Suprapubic skin (tissue), 4 donors: Measurements from ENCODE around the gene FN3K. TPM values are rescaled to one million over a fixed set of nuclear protein-coding genes. Genes with fewer than 3 reads are reported as not detected.
"Not testable (repeated sequence)": the region's sequence is repeated elsewhere in the genome, so short reads cannot be mapped to it uniquely, and the experiment has no call there.

Experiments used
- DNase-seq, 2 donors: peaks; one replicate each; pipeline ENCODE4 v3.0.0-alpha.2; 2019; ENCODE audit warnings: low spot score in 2 of 2
- H3K27ac ChIP-seq: fragments of 200-600 bp; sonication (generic); one replicate; pipeline ENCODE4 v1.5.1; 2019
- H3K27me3 ChIP-seq: fragments of 200-600 bp; sonication (generic); one replicate; pipeline ENCODE4 v1.5.1; 2019
- H3K36me3 ChIP-seq: fragments of 200-600 bp; sonication (generic); one replicate; pipeline ENCODE4 v1.5.1; 2019
- H3K4me1 ChIP-seq: fragments of 200-600 bp; sonication (generic); one replicate; pipeline ENCODE4 v1.5.1; 2019
- H3K4me3 ChIP-seq: fragments of 200-600 bp; sonication (generic); one replicate; pipeline ENCODE4 v1.5.1; 2019; ENCODE audit warnings: mild to moderate bottlenecking
- H3K9me3 ChIP-seq: fragments of 200-600 bp; sonication (generic); one replicate; pipeline ENCODE4 v1.5.1; 2019
- EP300 ChIP-seq: sonication (generic); formaldehyde crosslinking; IDR thresholded peaks from one replicate; pipeline ENCODE4 v1.6.1; 2017; ENCODE audit warnings: antibody characterized with exemption
- POLR2A ChIP-seq, 2 donors: fragments of 450-650 bp; IDR thresholded peaks; one replicate each; pipeline ENCODE4 v1.6.1; 2017; ENCODE audit warnings: antibody characterized with exemption in 2 of 2, mild to moderate bottlenecking in 2 of 2, moderate library complexity in 2 of 2
- POLR2AphosphoS5 ChIP-seq, 3 donors: sonication (generic); formaldehyde crosslinking; IDR thresholded peaks; one replicate each; pipeline ENCODE4 v1.6.1; 2017; ENCODE audit warnings: antibody characterized with exemption in 3 of 3
- WGBS: methylation state at CpG from one replicate; pipeline ENCODE4 v1.1.5; 2018; 5-methylcytosine and 5-hydroxymethylcytosine counted together
- total RNA-seq, 4 donors: library from RNA; depleted of rRNA; stranded (reverse); fragments of >200 nt; gene quantifications; one replicate each; pipeline ENCODE4 v1.1.0, GENCODE V29; 2016
- TF ChIP-seq, protein P1 (sequence below), 2 donors: fragments of 200-600 bp in 1 of 2; fragments of 450-650 bp in 1 of 2; sonication (generic) in 1 of 2; IDR thresholded peaks; one replicate each; pipeline ENCODE4 v1.5.1; 2016 to 2019; ENCODE audit warnings: antibody characterized with exemption in 2 of 2, mild to moderate bottlenecking in 1 of 2, moderate library complexity in 1 of 2

The FN3K gene
- total RNA-seq, 4 donors from 2014 or later: 2.0 to 19.2 (median 4.2) TPM

DNA sequence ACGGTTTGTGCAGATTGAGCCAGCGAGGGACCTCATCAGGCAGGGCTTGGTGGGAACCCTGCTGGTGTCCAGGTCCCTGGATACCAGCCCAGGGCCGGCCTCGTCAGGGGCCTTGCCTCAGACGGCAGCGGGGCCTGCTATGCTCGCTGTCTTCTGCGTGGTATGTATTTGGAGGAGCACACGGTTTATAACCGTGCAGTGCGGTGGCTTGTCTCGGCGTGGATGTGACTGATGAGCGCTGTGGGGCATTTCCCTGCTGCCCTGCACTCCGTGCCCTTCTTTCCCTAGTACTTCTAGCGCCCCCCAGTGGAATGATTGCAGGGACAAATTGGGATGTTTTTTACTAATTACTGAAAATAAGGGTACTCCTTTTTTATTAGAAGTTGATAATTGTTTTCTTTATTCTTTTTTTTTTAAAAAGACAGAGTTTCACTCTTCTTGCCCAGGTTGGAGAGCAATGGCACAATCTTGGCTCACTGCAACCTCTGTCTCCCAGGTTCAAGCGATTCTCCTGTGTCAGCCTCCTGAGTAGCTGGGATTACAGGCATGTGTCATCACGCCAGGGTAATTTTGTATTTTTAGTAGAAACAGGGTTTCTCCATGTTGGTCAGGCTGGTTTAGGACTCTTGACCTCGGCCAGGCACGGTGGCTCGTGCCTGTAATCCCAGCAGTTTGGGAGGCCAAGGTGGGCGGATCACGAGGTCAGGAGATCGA lies 31.8 kb downstream of the FN3K start:
- TF ChIP-seq POLR2AphosphoS5 (IDR thresholded peaks at IDR 0.05) (no peak), POLR2A (IDR thresholded peaks at IDR 0.05) (no peak), EP300 (no peak)
- TF ChIP-seq, protein P1, sequence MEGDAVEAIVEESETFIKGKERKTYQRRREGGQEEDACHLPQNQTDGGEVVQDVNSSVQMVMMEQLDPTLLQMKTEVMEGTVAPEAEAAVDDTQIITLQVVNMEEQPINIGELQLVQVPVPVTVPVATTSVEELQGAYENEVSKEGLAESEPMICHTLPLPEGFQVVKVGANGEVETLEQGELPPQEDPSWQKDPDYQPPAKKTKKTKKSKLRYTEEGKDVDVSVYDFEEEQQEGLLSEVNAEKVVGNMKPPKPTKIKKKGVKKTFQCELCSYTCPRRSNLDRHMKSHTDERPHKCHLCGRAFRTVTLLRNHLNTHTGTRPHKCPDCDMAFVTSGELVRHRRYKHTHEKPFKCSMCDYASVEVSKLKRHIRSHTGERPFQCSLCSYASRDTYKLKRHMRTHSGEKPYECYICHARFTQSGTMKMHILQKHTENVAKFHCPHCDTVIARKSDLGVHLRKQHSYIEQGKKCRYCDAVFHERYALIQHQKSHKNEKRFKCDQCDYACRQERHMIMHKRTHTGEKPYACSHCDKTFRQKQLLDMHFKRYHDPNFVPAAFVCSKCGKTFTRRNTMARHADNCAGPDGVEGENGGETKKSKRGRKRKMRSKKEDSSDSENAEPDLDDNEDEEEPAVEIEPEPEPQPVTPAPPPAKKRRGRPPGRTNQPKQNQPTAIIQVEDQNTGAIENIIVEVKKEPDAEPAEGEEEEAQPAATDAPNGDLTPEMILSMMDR (IDR thresholded peaks at IDR 0.05): peak in 1 of 2 donors; percentile 50
- Histone ChIP-seq H3K9me3 (no peaks in the 10 kb centered on the region), H3K36me3 (peaks cover 41% of the 10 kb centered on the region), H3K27me3 (no peaks in the 10 kb centered on the region), H3K27ac (no peak overlapping the region), H3K4me1 (peaks cover 7% of the 10 kb centered on the region), H3K4me3 (no peak overlapping the region)
- 69% methylated on average over 17 of the region's 24 CpGs for WGBS
- no peak for DNase-seq

DNA sequence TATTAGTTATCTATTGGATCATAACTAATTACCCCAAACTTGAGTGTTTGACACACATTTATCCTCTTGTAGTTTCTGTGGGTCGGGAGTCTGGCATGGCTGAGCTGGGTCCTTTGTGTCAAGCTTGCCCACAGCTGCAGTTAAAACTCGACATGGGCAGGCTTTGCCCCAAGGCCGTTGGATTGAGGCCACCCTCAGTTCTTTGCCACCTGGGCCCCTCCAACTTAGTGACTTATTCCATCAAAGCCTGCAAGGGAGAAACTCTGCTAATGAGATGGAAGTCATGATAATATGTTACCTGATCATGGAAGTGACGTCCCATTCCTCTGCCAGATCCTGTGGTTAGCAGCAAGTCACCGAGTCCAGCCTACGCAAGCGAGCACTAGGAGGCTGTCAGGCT lies 33.6 kb downstream of the FN3K start:
- Histone ChIP-seq H3K9me3 (no peaks in the 10 kb centered on the region), H3K36me3 (peaks cover 54% of the 10 kb centered on the region), H3K27me3 (no peaks in the 10 kb centered on the region), H3K27ac (no peak overlapping the region), H3K4me1 (peaks cover 12% of the 10 kb centered on the region), H3K4me3 (no peak overlapping the region)
- WGBS: 78% methylated on average over 3 of the region's 7 CpGs
- DNase-seq: no peak
- TF ChIP-seq EP300 (no peak), POLR2AphosphoS5 (IDR thresholded peaks at IDR 0.05) (no peak)

DNA sequence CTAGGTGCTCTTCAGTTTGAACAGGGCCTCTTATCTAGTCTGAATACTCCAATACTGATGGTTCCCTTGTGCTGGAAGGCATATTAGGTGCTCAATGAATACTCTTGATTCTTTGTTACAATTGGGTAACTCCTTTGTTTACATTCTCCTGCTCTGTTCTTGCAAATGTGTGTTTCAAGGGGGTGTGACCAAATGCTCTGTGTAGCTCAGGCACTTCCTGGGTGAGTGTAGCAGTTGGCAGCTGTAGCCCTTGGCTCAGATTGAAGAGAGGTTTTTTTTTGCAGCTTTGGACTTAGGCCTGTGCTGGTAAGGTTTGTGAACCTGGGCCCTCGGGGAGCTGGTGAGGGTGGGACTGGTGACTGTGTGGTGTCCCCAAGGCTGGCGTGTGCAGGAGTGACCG lies 36.6 kb downstream of the FN3K start:
- 56% methylated on average over 3 of the region's 3 CpGs for WGBS

DNA sequence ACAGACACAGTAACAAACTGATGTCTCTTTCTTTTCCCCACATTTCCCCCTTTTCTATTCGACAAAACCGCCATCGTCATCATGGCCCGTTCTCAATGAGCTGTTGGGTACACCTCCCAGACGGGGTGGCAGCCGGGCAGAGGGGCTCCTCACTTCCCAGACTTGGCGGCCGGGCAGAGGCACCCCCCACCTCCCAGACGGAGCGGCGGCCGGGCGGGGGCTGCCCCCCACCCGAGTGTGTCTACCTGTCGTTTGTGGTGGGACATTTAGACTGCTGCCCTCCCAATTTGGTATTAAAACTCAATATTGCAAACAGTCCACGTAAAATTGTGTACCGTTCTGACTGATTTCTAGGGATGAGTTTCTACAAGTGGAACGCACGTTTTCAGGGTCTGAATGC lies 39.0 kb downstream of the FN3K start:
- not testable (repeated sequence) for H3K4me3 ChIP-seq, H3K9me3 ChIP-seq, H3K27me3 ChIP-seq, H3K27ac ChIP-seq, DNase-seq
- Histone ChIP-seq H3K36me3 (peaks cover 31% of the 10 kb centered on the region), H3K4me1 (peaks cover 16% of the 10 kb centered on the region)
- WGBS: 76% methylated on average over 19 of the region's 19 CpGs

More for the DNA sequence above, 36.6 kb downstream of the FN3K start:
- peaks cover 16% of the 10 kb centered on the region for H3K4me1 ChIP-seq
- H3K27me3 ChIP-seq: no peaks in the 10 kb centered on the region
- TF ChIP-seq, protein P1 (IDR thresholded peaks at IDR 0.05): no peak
- TF ChIP-seq EP300 (no peak), POLR2A (IDR thresholded peaks at IDR 0.05) (no peak), POLR2AphosphoS5 (IDR thresholded peaks at IDR 0.05) (no peak)
- H3K27ac ChIP-seq: no peak overlapping the region
- H3K4me3 ChIP-seq: no peak overlapping the region
- peaks cover 46% of the 10 kb centered on the region for H3K36me3 ChIP-seq
- no peak for DNase-seq
- H3K9me3 ChIP-seq: no peaks in the 10 kb centered on the region

DNA sequence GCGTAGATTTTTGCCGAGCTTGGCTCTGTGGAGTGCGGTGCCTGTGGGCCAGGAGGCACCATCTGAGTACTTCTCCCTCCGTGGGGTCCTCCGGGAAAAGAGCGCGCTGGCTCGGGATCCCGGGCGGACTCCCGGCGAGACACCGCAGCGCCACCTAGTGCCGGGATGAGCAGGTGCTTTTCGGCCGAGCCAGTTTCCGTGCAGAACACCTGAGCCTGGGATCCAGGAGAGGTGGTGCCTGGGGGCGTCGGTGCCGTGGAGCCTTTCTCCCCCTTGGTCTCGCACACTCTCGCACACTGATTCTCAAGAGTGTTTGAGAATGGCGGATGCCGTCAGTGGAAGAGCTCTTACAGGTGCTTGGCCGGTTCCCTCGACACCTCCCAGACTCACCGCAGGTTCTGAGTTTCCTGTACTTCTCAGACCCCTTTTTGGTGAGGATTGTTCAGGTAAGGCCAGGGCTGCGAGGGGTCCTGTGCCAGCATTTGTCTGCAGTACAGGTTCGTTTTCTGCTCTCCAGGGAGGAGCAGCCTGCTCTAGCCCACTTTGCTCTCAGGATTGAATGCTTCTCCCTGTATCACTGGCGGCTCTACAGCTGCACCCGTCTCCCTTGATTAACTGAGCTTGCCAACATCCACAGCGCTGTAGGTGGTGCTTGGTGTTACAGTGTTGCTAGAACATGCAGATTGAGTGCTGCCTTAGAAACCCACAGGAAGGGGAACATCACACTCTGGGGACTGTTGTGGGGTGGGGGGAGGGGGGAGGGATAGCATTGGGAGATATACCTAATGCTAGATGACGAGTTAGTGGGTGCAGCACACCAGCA lies 39.8 kb downstream of the FN3K start:
- peaks cover 16% of the 10 kb centered on the region for H3K4me1 ChIP-seq
- no peak overlapping the region for H3K27ac ChIP-seq
- DNase-seq: no peak
- H3K4me3 ChIP-seq: peak overlapping the region; percentile 26
- WGBS: 55% methylated on average over 16 of the region's 34 CpGs
- H3K36me3 ChIP-seq: peaks cover 24% of the 10 kb centered on the region
- no peaks in the 10 kb centered on the region for H3K27me3 ChIP-seq
- TF ChIP-seq, protein P1 (IDR thresholded peaks at IDR 0.05): peak; percentile 53 to 88
- TF ChIP-seq POLR2A (IDR thresholded peaks at IDR 0.05): no peak
- H3K9me3 ChIP-seq: no peaks in the 10 kb centered on the region

DNA sequence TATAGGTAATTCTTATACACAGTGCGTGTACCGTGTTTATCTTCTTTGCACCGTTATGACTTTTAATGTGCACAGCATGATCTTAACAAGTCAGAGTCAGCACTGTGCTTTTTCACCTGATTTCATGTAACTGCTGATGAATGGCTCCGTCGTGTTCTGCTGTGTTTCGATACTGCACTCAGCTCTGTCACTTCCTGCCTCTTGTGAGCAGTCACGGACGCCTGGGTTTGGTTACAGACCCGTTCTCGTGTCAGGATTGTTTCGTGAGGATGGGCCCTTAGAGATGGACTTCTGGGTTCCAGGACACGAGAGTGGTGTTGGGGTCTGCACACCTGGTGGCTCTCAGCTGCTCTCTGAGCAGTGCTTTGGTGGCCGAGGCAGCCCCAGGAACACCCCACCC lies 41.0 kb downstream of the FN3K start:
- Histone ChIP-seq H3K36me3 (peaks cover 20% of the 10 kb centered on the region), H3K4me1 (peaks cover 17% of the 10 kb centered on the region), H3K4me3 (no peak overlapping the region), H3K27me3 (no peaks in the 10 kb centered on the region), H3K27ac (no peak overlapping the region), H3K9me3 (no peaks in the 10 kb centered on the region)
- DNase-seq: no peak
- TF ChIP-seq POLR2A (IDR thresholded peaks at IDR 0.05): no peak
- TF ChIP-seq EP300: no peak
- TF ChIP-seq, protein P1 (IDR thresholded peaks at IDR 0.05): no peak
- no peak for TF ChIP-seq POLR2AphosphoS5 (IDR thresholded peaks at IDR 0.05)
- WGBS: 93% methylated on average over 13 of the region's 13 CpGs
